Fibroblast of the aortic adventitia (primary cell): Measurements from ENCODE around the gene ZNF778. TPM values are rescaled to one million over a fixed set of nuclear protein-coding genes. Genes with fewer than 3 reads are reported as not detected.

Experiments used
- DNase-seq: peaks from one replicate; pipeline ENCODE4 v3.0.0-alpha.2; 2010; ENCODE audit warnings: low read depth
- H3K4me3 ChIP-seq: 2 replicates; pipeline ENCODE4 v1.5.1; 2011; ENCODE audit warnings: low read depth, mild to moderate bottlenecking, control low read depth, low read length, moderate library complexity
- total RNA-seq: library from RNA; depleted of rRNA; stranded (reverse); fragments of >200 nt; gene quantifications from 2 replicates; pipeline ENCODE4 v1.2.3, GENCODE V29; 2012; ENCODE audit warnings: low replicate concordance
- TF ChIP-seq, protein P1 (sequence below): IDR thresholded peaks from 2 replicates; pipeline ENCODE4 v1.5.1; 2011; ENCODE audit warnings: mild to moderate bottlenecking, low read length, control low read depth, inconsistent platforms; ENCODE audit not compliant: insufficient read depth

ZNF778 gene
- total RNA-seq, 1 donor, result 8.0 TPM

DNA sequence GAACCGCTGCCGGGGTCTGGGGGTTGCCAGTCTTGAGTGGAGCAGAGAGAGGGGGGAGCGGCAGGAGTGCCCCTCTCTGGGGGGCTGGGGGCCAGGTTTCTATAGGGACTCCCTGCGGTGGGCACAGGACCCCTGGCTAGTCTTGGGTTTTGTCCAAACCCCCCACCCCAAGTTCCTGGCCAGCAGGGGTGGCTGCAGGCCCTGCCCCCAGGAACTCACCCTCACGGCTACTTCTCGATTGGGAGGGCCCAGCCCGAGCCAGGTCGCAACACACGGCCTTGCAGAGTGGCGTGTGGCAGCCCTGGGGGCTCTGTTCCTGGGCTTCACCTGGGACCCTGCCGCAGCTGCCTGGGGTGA lies 45.4 kb upstream of the ZNF778 start:
- no peak for DNase-seq
- no peak overlapping the region for H3K4me3 ChIP-seq
- TF ChIP-seq, protein P1, sequence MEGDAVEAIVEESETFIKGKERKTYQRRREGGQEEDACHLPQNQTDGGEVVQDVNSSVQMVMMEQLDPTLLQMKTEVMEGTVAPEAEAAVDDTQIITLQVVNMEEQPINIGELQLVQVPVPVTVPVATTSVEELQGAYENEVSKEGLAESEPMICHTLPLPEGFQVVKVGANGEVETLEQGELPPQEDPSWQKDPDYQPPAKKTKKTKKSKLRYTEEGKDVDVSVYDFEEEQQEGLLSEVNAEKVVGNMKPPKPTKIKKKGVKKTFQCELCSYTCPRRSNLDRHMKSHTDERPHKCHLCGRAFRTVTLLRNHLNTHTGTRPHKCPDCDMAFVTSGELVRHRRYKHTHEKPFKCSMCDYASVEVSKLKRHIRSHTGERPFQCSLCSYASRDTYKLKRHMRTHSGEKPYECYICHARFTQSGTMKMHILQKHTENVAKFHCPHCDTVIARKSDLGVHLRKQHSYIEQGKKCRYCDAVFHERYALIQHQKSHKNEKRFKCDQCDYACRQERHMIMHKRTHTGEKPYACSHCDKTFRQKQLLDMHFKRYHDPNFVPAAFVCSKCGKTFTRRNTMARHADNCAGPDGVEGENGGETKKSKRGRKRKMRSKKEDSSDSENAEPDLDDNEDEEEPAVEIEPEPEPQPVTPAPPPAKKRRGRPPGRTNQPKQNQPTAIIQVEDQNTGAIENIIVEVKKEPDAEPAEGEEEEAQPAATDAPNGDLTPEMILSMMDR, result no peak

DNA sequence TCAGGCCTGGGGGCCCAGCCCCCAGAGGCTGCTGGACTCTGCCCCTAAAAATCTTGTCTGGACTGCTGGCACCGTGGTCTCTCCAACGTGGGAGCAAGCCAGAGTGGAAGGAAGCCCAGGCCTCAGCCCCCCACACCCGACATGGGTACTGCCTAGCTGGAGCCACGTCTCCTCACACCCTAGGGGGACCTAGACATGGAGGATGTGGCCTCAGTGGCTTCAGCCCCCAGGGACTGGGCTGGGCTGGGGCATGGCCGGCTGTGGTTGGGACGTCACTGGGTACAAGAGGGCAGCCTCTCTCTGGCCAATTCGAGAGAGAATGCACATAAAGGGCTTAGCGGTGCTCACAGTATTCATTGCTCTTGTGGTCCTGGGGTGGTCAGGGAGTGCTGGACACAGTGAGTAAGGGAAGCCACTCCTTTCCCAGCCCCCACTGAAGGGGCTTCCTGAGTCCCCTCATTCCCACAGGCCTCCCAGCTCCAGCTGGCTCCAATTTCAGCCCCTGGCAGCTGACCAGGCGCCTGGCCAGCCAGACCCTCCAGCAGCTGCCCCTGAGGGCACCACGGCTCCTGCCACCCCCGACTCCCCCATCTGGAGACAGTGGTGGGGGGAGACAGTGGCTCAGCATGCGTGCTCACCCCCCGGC lies 44.9 kb upstream of the ZNF778 start:
- no peak for DNase-seq
- no peak overlapping the region for H3K4me3 ChIP-seq
- TF ChIP-seq, protein P1, result no peak

DNA sequence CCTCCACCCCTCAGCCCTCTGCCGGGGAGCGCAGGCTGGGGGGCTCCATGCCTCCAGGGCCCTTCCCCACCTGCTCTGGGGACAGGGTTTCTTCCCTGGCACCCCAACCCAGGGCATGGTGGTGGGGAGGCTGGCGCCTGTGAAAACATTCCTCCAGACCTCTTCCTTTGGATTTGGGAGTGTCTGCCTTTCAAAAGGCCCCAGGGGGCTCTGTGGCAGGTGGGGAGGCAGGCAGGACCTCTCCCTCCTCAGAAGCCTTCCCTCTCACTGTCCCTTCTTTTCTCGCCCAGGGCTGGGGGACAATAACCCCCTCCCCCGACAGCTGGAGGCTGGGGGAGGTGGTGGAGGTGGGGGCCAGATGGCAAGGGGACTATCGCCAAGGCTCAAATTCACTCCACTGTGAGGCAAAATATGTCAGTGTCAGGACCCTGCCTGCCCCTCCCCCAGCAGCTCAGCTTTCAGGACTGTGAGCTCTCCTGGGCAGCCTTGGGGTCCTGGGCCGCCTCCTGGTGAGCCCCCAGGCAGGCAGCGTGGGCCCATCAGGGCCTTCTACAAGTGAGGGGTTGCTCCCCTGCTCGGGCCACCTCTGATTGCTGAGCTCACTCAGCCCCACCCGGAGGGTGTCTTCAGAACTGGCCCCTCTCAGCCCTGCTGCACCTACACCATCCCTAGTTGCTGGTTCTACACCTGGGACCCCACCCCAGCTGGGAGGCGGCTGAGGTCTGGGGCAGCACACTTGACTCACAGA lies 44.2 kb upstream of the ZNF778 start:
- TF ChIP-seq, protein P1, result no peak
- H3K4me3 ChIP-seq, result no peak overlapping the region
- DNase-seq, result no peak

DNA sequence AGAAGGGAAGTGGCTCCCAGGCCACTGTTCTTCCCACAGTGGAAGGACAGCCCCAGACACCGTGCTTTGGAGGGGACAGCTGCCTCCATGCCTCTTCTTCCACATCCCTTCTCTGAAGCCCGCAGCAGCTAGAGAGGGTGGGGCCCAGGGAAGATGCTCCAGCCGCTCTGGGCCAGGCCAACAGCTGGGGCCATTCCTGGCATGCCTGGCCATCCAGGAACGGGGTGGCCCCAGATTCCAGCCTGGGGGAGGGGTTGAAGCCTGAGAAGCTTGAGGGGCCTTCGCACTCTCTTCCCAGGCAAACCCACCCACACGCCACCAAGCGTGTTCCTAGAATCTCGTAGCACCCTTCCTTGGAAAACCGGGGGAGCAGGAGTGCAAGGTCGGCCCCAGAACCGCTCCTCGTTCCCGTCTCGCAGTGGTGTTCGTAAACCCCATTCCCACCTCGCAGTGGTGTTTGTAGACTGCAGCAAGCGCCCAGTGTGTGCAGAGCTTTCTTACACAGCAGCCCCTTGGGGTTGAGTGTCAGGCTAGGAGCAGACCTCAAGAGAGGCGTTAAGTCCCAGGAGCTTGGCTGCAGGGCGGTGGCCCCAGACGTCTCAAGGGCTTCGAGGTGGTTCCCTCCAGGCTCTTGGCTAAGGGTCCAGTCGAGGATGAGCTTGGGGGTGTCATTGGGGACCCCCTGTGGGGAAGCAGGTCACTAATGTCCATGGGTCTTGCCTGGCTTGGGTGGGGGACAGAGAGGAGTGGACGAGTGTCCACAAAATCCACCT lies 43.3 kb upstream of the ZNF778 start:
- TF ChIP-seq, protein P1, result no peak
- DNase-seq, result no peak
- H3K4me3 ChIP-seq, result no peak overlapping the region

DNA sequence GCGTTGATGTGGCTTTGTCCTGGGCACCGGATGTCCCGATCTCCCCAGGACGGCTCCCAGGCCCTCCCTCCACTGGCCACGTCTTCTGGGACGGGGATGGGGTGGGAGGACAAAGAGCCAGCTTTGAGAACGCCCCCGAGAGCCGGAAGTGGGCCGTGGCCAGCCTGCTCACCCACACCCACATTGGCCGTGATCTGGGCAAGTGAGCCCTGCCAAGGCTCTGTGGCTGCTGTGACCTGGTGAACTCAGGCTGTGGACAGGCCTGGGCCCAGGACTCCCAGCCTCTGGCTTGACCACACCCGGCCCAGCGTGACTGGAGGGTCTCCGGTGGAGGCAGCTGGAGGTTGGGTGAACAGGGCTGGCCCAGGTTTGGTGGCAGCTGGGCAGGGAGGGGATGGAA lies 42.6 kb upstream of the ZNF778 start:
- H3K4me3 ChIP-seq, result no peak overlapping the region
- DNase-seq, result peak; percentile 43

More for the DNA sequence above, 42.6 kb upstream of the ZNF778 start:
- TF ChIP-seq, protein P1, result no peak
